Urinary bladder (tissue), 4 donors: ENCODE measurements around the gene ATF7IP2. TPM values are rescaled to one million over a fixed set of nuclear protein-coding genes. Genes with fewer than 3 reads are reported as not detected.
"Not testable (repeated sequence)": the region's sequence is repeated elsewhere in the genome, so short reads cannot be mapped to it uniquely, and the experiment has no call there.

ENCODE experiments used
- DNase-seq: peaks from one replicate; pipeline ENCODE4 v3.0.0-alpha.2; 2015; ENCODE audit errors: extremely low spot score
- H3K27ac ChIP-seq: one replicate; pipeline ENCODE4 v1.5.1; 2013; ENCODE audit warnings: low read depth, mild to moderate bottlenecking, moderate library complexity
- H3K36me3 ChIP-seq: one replicate; pipeline ENCODE4 v1.6.1; 2013; ENCODE audit warnings: mild to moderate bottlenecking, moderate library complexity; ENCODE audit not compliant: insufficient read depth
- H3K4me1 ChIP-seq: one replicate; pipeline ENCODE4 v1.6.1; 2013; ENCODE audit warnings: mild to moderate bottlenecking, moderate library complexity; ENCODE audit not compliant: insufficient read depth
- H3K4me3 ChIP-seq: one replicate; pipeline ENCODE4 v1.5.1; 2013; ENCODE audit warnings: low read depth, low read length
- whole genome bisulfite sequencing: extraction: QIAGEN DNeasy Blood & Tissue Kit; methylation state at CpG from one replicate; pipeline ENCODE4 v1.1.7; 2013; 5-methylcytosine and 5-hydroxymethylcytosine counted together
- polyA plus RNA-seq: library from polyadenylated mRNA; stranded (reverse); fragments of 200-250 nt; gene quantifications from one replicate; pipeline ENCODE4 v1.2.3, GENCODE V29; 2013
- total RNA-seq: library from RNA; depleted of rRNA; stranded (reverse); fragments of >200 nt; gene quantifications from one replicate; pipeline ENCODE4 v1.2.3, GENCODE V29; 2014
- donor health status: healthy with polysubstance abuse.
- donor health status: healthy.

The ATF7IP2 gene
- total and polyA plus RNA-seq, 2 donors = 21.6 to 24.5 TPM

- H3K36me3 ChIP-seq = no peaks in the 10 kb centered on the region
- H3K4me3 ChIP-seq = no peak overlapping the region
- no peak overlapping the region for H3K27ac ChIP-seq
- H3K4me1 ChIP-seq = no peaks in the 10 kb centered on the region
- no peak for DNase-seq
- WGBS = 97% methylated on average over 9 of the region's 9 CpGs
Measured at GRCh38 chr16:10447289-10447688, 61.4 kb downstream of the ATF7IP2 start.

DNA sequence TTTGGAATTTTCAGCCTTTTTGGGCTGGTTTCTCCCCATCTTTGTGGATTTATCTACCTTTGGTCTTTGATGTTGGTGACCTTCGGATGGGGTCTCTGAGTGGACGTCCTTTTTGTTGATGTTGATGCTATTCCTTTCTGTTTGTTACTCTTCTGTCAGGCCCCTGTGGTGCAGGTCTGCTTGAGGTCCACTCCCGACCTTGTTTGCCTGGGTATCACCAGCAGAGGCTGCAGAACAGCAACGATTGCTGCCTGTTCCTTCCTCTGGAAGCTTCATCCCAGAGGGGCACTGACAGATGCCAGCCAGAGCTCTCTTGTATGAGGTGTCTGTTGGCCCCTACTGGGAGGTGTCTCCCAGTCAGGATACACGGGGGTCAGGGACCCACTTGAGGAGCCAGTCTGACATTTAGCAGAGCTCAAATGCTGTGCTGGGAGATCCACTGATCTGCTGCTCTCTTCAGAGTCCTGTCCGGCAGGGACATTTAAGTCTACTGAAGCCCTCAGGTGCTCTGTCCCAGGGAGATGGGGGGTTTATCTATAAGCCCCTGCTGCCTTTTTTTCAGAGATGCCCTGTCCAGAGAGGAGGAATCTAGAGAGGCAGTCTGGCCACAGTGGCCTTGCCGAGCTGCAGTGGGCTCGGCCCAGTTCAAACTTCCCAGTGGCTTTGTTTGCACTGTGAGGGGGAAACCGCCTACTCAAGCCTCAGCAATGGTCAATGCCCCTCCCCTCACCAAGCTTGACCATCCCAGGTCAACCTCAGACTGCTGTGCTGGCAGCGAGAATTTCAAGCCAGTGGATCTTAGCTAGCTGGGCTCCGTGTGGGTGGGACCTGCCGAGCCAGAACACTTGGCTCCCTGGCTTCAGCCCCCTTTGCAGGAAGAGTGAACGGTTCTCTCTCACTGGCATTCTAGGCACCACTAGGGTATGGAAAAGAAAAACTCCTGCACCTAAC, 66.6 kb downstream of the ATF7IP2 start:
- not testable (repeated sequence) for H3K4me3 ChIP-seq, H3K36me3 ChIP-seq, H3K4me1 ChIP-seq, DNase-seq, H3K27ac ChIP-seq
- 94% methylated on average over 13 of the region's 13 CpGs for WGBS

DNA sequence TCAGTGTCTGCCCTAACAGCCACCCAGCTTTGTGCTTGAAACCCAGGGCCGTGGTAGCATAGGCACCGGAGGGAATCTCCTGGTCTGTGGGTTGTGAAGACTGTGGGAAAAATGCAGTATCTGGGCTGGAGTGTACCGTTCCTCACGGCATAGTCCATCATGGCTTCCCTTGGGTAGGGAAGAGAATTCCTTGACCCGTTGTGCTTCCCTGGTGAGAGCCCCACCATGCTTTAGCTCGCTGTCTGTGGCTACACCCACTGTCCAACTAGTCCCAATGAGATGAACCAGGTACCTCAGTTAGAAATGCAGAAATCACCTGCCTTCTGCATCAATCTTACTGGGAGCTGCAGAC, 67.3 kb downstream of the ATF7IP2 start:
- Histone ChIP-seq H3K4me1 (no peaks in the 10 kb centered on the region), H3K27ac (no peak overlapping the region), H3K36me3 (no peaks in the 10 kb centered on the region), H3K4me3 (no peak overlapping the region)
- no peak for DNase-seq
- WGBS = 96% methylated on average over 6 of the region's 6 CpGs

DNA sequence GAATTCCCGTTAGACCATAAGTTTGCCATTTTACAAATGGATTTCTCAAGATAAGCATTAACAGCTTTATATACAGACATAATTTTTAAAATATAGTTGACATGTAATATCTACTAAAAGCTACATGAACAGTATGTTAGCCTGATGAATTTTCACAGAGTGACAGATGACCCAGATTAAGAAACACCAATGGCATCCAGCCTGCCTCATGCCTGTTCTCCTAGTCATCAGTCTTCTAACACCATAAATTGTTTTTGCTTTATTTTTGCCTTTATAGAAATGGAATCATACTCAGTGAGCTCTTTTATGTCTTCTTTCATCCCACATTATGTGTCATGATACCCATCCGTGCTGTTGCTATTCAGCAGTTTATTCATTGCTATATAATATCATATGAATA, 80.0 kb downstream of the ATF7IP2 start:
- no peaks in the 10 kb centered on the region for H3K4me1 ChIP-seq
- no peak overlapping the region for H3K4me3 ChIP-seq
- WGBS = 88% methylated on average over 2 of the region's 2 CpGs
- no peak for DNase-seq
- H3K36me3 ChIP-seq = no peaks in the 10 kb centered on the region
- H3K27ac ChIP-seq = no peak overlapping the region

DNA sequence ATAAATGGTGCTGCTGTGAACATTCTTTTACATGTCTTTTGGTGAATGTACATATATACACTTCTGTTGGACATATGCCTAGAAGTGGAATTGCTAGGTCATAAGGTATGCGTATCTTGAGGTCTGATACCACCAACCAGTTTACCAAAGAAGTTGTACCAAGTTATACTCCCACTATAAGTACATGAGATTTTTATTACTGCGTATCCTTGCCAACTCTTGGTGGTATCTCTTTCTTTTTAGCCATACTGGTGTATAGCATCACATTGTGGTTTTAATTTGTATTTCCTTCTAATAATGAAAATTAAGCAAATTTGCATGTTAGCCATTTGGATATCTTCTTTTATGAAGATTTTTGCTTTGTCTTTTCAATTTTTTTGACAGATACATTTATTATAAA, 80.5 kb downstream of the ATF7IP2 start:
- no peak overlapping the region for H3K4me3 ChIP-seq
- no peak for DNase-seq
- H3K27ac ChIP-seq = no peak overlapping the region
- WGBS = 94% methylated on average over 2 of the region's 2 CpGs
- H3K4me1 ChIP-seq = no peaks in the 10 kb centered on the region
- no peaks in the 10 kb centered on the region for H3K36me3 ChIP-seq

DNA sequence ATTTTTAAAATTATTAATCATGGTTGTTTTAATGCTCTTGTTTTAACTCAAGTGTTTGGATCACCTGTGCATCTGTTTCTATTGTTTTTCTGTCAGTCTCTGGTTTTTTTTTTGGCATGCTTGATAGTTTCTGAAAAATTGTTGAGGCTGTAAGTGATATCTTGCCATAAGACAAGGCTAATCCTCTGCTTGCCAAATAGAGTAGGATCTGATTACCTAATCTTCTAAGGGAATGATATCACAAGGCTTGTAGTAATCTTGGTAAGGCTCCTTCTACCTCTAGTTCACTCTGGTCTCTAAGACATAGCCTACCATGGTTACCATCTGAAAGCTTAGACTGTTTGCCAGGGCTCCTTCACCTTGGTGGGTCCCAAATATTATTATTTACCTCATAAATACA, 81.0 kb downstream of the ATF7IP2 start:
- no peak for DNase-seq
- Histone ChIP-seq H3K27ac (no peak overlapping the region), H3K36me3 (no peaks in the 10 kb centered on the region)

DNA sequence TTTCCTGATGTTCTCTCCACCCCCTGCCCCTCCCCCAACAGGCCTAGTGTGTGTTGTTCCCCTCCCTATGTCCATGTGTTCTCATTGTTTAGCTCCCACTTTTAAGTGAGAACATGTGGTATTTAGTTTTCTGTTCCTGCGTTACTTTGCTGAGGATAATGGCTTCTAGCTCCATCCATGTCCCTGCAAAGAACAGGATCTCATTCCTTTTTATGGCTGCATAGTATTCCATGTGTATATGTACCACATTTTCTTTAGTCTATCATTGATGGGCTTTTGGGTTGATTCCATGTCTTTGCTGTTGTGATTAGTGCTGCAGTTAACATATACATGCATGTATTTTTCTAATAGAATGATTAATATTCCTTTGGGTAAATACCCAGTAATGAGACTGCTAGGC, 90.8 kb downstream of the ATF7IP2 start:
- H3K36me3 ChIP-seq, H3K4me1 ChIP-seq, H3K27ac ChIP-seq, DNase-seq, H3K4me3 ChIP-seq: not testable (repeated sequence)
- WGBS = 95% methylated on average over 1 of the region's 1 CpG

More for the DNA sequence above, 81.0 kb downstream of the ATF7IP2 start:
- Histone ChIP-seq H3K4me3 (no peak overlapping the region), H3K4me1 (no peaks in the 10 kb centered on the region)

DNA sequence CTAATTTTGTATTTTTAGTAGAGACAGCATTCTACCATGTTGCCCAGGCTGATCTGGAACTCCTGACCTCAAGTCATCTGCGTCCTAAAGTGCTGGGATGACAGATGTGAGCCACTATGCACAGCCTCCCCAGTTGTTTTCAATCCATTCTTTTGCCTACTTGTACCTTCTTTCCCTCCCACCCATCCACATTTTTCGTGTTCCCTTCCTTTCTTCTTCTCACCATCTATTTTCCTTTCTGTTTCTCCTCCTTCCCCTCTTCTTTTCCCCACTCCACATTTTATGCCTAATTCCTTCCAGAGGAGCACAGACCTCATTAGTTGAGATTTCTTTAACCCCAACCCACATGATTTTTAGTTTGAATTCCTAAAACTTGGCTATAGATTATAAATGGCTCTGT, 94.3 kb downstream of the ATF7IP2 start:
- no peak for DNase-seq
- Histone ChIP-seq H3K27ac (no peak overlapping the region), H3K36me3 (peaks cover 2% of the 10 kb centered on the region), H3K4me3 (no peak overlapping the region), H3K4me1 (no peaks in the 10 kb centered on the region)
- WGBS = 95% methylated on average over 2 of the region's 2 CpGs

DNA sequence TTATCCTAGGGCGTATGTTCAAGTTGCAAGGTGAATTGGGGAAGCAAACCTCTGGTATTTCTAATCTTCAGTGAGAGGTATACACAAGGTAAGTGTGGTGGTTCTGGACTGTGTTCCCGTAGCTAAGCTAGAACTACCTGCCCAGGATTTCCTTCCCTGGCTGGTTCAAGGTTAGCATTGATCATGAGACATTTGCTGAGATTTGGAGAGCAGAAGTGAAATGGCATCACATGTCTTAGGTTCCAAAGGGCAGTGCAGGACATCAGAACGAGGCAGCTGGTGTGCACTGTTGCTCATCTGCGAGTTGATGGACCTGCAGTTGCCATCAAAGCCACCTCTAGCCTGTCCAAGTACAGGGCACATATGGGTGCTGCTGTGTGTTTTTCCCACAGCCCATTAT, 99.3 kb downstream of the ATF7IP2 start:
- H3K36me3 ChIP-seq = peaks cover 2% of the 10 kb centered on the region
- no peak for DNase-seq
- H3K27ac ChIP-seq = no peak overlapping the region
- no peaks in the 10 kb centered on the region for H3K4me1 ChIP-seq
- no peak overlapping the region for H3K4me3 ChIP-seq
- 94% methylated on average over 4 of the region's 4 CpGs for WGBS

GRCh38 chr16:10485698-10486382, 100.0 kb downstream of the ATF7IP2 start:
- Histone ChIP-seq H3K4me1 (no peaks in the 10 kb centered on the region), H3K4me3 (no peak overlapping the region), H3K27ac (no peak overlapping the region), H3K36me3 (peaks cover 2% of the 10 kb centered on the region)
- DNase-seq = no peak
- WGBS = 95% methylated on average over 12 of the region's 12 CpGs

DNA sequence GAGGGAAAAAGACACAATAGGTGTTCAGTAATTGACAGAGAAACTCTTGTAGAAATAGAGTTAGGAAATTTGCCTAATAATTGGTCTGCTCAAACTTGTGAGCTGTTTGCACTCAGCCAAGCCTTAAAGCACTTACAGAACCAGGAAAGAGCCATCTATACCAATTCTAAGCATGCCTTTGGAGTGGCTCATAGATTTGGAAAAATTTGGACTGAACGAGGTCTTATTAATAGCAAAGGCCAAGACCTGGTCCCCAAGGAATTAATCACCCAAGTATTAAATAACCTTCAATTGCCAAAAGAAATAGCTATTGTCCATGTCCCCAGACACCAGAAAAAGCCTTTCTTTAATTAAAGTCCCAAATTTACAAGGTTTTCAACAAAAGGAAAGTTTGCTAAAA, 104.3 kb downstream of the ATF7IP2 start:
- no peak for DNase-seq
- no peaks in the 10 kb centered on the region for H3K4me1 ChIP-seq
- H3K4me3 ChIP-seq = no peak overlapping the region
- H3K27ac ChIP-seq = no peak overlapping the region
- WGBS = 23% methylated on average over 1 of the region's 1 CpG
- H3K36me3 ChIP-seq = no peaks in the 10 kb centered on the region

GRCh38 chr16:10493276-10493675, 107.4 kb downstream of the ATF7IP2 start:
- no peaks in the 10 kb centered on the region for H3K4me1 ChIP-seq

DNA sequence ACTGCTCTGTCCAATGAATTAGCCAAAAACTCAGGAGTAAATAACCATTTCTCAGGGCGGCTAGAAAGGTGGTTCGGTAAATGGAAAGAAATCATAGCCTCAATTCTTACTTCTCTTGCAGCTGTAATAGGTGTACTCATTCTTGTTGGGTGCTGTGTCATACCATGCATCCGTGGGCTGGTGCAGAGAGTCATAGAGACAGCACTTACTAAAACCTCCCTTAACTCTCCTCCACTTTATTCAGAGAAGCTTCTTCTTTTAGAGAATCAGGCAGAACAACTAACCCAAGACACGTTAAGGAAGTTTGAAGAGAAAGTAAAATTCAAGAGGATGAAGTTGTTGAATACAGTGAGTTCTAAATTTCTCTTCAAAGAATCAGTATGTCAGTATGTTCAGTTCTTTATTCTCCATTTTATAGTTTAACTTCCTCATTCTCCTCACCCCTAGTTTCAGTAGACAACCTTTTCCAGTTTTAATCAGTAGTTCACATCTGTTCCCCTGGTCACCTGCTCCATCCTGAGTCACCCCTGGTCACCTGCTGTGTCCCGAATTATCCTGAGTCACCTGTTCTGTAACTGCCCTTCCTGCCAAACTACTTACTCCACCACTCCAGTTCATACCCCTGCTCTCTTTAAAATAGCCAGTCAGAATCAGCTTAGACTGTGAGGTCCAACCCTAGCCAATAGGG, 108.6 kb downstream of the ATF7IP2 start:
- Histone ChIP-seq H3K36me3 (no peaks in the 10 kb centered on the region), H3K4me1 (no peaks in the 10 kb centered on the region), H3K4me3 (no peak overlapping the region), H3K27ac (no peak overlapping the region)
- DNase-seq = no peak
- 92% methylated on average over 5 of the region's 5 CpGs for WGBS

More at GRCh38 chr16:10493276-10493675, 107.4 kb downstream of the ATF7IP2 start:
- Histone ChIP-seq H3K4me3 (no peak overlapping the region), H3K36me3 (no peaks in the 10 kb centered on the region), H3K27ac (no peak overlapping the region)
- DNase-seq = no peak
- 91% methylated on average over 8 of the region's 8 CpGs for WGBS

- Histone ChIP-seq H3K36me3 (no peaks in the 10 kb centered on the region), H3K4me1 (no peaks in the 10 kb centered on the region), H3K27ac (no peak overlapping the region), H3K4me3 (no peak overlapping the region)
- no peak for DNase-seq
- WGBS = 84% methylated on average over 6 of the region's 6 CpGs
Measured at GRCh38 chr16:10495031-10495345, 109.1 kb downstream of the ATF7IP2 start.
